Measurements from ENCODE around the gene ST3GAL4.

Gene ST3GAL4

DNA sequence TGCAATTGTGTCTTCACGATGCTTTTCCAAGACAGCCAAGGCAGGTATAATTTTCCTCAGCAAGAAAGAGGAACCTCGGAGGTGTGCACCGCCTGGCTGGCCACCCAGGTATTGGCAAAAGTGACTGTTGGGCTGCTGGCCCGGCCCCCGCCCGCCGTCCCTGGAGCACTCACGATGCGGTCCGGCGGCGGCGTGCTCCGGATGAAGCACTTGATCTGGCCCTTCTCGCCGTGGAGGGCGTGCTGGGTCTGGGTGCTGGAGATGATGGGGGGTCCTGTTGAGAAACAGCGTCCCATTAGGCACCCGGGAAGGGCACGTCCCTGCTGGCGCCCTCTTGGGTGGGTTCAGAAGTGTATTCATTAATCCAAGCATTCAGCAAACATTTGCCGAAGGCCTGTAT is 84.8 kb downstream of the ST3GAL4 start:
- Histone ChIP-seq H3K9me3 (ENCODE audit: severe bottlenecking) (no peaks in the 10 kb centered on the region), H3K4me3 (ENCODE audit: severe bottlenecking) (no peak overlapping the region), H3K36me3 (ENCODE audit: low read depth) (no peaks in the 10 kb centered on the region), H3K4me1 (ENCODE audit: insufficient read depth, poor library complexity, severe bottlenecking) (no peaks in the 10 kb centered on the region), H3K27ac (ENCODE audit: poor library complexity, severe bottlenecking) (no peak overlapping the region), H3K27me3 (ENCODE audit: insufficient read depth, poor library complexity, severe bottlenecking) (no peaks in the 10 kb centered on the region)
- DNase-seq (ENCODE audit: low spot score) (no peak), ATAC-seq (ENCODE audit: low read depth) (no peak)
- TF ChIP-seq, protein P1, sequence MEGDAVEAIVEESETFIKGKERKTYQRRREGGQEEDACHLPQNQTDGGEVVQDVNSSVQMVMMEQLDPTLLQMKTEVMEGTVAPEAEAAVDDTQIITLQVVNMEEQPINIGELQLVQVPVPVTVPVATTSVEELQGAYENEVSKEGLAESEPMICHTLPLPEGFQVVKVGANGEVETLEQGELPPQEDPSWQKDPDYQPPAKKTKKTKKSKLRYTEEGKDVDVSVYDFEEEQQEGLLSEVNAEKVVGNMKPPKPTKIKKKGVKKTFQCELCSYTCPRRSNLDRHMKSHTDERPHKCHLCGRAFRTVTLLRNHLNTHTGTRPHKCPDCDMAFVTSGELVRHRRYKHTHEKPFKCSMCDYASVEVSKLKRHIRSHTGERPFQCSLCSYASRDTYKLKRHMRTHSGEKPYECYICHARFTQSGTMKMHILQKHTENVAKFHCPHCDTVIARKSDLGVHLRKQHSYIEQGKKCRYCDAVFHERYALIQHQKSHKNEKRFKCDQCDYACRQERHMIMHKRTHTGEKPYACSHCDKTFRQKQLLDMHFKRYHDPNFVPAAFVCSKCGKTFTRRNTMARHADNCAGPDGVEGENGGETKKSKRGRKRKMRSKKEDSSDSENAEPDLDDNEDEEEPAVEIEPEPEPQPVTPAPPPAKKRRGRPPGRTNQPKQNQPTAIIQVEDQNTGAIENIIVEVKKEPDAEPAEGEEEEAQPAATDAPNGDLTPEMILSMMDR (IDR thresholded peaks at IDR 0.05; ENCODE audit: poor library complexity, severe bottlenecking), result no peak

DNA sequence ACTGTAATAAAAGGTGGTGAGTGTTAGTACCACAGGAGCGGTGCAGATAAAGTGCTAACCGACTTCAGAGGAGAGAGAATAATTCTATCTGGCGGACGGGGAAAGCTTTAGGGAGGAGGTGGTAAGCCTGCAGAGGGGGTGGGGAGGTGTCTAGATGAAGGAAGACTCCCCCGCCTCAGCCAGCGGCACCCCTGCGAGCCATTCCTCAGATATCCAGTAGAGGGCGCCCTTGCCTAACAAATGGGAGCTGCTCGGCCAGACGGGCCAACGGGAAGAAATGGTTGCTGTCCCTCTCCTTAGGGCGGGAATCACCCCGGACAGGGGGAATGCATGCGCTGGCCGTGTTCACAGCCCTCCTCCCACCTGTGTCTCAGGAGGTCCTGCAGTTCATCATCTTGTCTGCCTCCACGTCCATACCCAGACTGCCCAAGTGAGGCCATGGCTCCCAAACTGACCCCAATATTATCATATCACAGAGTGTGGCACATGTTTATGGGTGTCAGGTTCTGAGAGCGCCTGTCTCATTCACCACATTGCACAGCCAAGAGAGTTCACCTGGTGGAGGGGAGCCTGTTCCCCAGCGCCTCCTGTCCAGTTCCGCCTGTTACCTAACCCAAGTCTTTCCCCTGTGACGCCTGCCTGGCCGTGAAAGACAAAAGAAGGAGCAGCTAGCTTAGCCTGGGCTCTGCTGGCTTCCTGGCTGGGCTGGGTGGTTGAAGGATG is 85.5 kb downstream of the ST3GAL4 start:
- Histone ChIP-seq H3K4me1 (ENCODE audit: insufficient read depth, poor library complexity, severe bottlenecking) (no peaks in the 10 kb centered on the region), H3K9me3 (ENCODE audit: severe bottlenecking) (no peaks in the 10 kb centered on the region), H3K36me3 (ENCODE audit: low read depth) (no peaks in the 10 kb centered on the region), H3K4me3 (ENCODE audit: severe bottlenecking) (no peak overlapping the region), H3K27me3 (ENCODE audit: insufficient read depth, poor library complexity, severe bottlenecking) (no peaks in the 10 kb centered on the region), H3K27ac (ENCODE audit: poor library complexity, severe bottlenecking) (no peak overlapping the region)
- TF ChIP-seq, protein P1 (IDR thresholded peaks at IDR 0.05; ENCODE audit: poor library complexity, severe bottlenecking), result peak; percentile 85
- DNase-seq (ENCODE audit: low spot score) (no peak), ATAC-seq (ENCODE audit: low read depth) (peak; percentile 81)

- TF ChIP-seq, protein P1 (IDR thresholded peaks at IDR 0.05; ENCODE audit: poor library complexity, severe bottlenecking), result no peak
- Histone ChIP-seq H3K36me3 (ENCODE audit: low read depth) (no peaks in the 10 kb centered on the region), H3K9me3 (ENCODE audit: severe bottlenecking) (no peaks in the 10 kb centered on the region), H3K27me3 (ENCODE audit: insufficient read depth, poor library complexity, severe bottlenecking) (no peaks in the 10 kb centered on the region), H3K4me1 (ENCODE audit: insufficient read depth, poor library complexity, severe bottlenecking) (no peaks in the 10 kb centered on the region), H3K27ac (ENCODE audit: poor library complexity, severe bottlenecking) (no peak overlapping the region), H3K4me3 (ENCODE audit: severe bottlenecking) (no peak overlapping the region)
- no peak for DNase-seq (ENCODE audit: low spot score)
- no peak for ATAC-seq (ENCODE audit: low read depth)
Observed at GRCh38 chr11:126443120-126443519, 87.6 kb downstream of the ST3GAL4 start.

DNA sequence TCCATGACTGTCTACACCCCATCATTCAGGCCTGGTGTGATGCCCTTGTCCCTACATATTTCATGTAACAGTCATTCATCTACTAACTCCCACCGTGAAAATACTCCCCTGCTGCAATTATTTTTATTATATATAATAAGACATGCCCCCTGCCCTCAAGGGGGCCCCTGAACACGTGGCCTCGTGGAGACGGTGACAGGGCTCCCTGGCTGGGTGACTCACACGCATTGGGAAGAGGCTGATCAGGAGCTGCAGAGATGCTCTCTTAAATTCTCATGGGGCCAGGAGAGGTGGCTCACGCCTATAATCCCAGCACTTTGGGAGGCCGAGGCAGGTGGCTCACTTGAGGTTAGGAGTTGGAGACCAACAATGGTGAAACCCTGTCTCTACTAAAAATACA is 88.6 kb downstream of the ST3GAL4 start:
- ATAC-seq (ENCODE audit: low read depth) (no peak), DNase-seq (ENCODE audit: low spot score) (no peak)
- no peaks in the 10 kb centered on the region for H3K9me3 ChIP-seq (ENCODE audit: severe bottlenecking)
- H3K4me3 ChIP-seq (ENCODE audit: severe bottlenecking), result no peak overlapping the region
- H3K27me3 ChIP-seq (ENCODE audit: insufficient read depth, poor library complexity, severe bottlenecking), result no peaks in the 10 kb centered on the region
- no peak overlapping the region for H3K27ac ChIP-seq (ENCODE audit: poor library complexity, severe bottlenecking)
- TF ChIP-seq, protein P1 (IDR thresholded peaks at IDR 0.05; ENCODE audit: poor library complexity, severe bottlenecking), result no peak
- H3K4me1 ChIP-seq (ENCODE audit: insufficient read depth, poor library complexity, severe bottlenecking), result no peaks in the 10 kb centered on the region
- H3K36me3 ChIP-seq (ENCODE audit: low read depth), result no peaks in the 10 kb centered on the region

DNA sequence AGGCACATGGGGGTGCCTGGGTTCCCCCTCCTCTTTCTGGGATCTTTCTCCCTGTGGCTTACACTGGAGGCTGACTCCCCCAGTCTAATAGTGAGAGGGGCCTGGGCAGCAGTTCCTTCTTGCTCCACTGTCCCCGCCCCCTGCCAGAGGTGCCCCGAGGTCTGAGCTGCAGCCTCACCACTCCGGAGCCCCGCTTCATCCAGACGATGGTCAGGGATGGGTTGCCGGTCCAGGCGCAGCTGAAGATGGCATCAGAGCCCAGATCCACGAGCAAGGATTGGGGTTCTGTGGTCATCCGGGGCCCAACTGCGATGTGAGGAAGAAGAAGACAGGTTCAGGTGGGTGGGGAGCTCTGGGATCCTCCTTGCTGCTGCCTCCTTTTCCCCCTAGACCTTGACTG is 91.1 kb downstream of the ST3GAL4 start:
- H3K9me3 ChIP-seq (ENCODE audit: severe bottlenecking), result no peaks in the 10 kb centered on the region
- ATAC-seq (ENCODE audit: low read depth), result no peak
- TF ChIP-seq, protein P1 (IDR thresholded peaks at IDR 0.05; ENCODE audit: poor library complexity, severe bottlenecking), result no peak
- DNase-seq (ENCODE audit: low spot score), result no peak
- H3K36me3 ChIP-seq (ENCODE audit: low read depth), result no peaks in the 10 kb centered on the region
- no peaks in the 10 kb centered on the region for H3K4me1 ChIP-seq (ENCODE audit: insufficient read depth, poor library complexity, severe bottlenecking)
- no peak overlapping the region for H3K4me3 ChIP-seq (ENCODE audit: severe bottlenecking)
- H3K27ac ChIP-seq (ENCODE audit: poor library complexity, severe bottlenecking), result no peak overlapping the region
- no peaks in the 10 kb centered on the region for H3K27me3 ChIP-seq (ENCODE audit: insufficient read depth, poor library complexity, severe bottlenecking)
